ENCODE measurements around the gene KLF7.
A peak's percentile ranks its signal among the peaks of the same experiment; 100 is the strongest.

The KLF7 gene

GRCh38 chr2:207165121-207166038, at the start of gene KLF7:
TSS of gene KLF7 (minus strand) at chr2:207165948. CDS start at chr2:207165568, 380 bp downstream.
- no peak for DNase-seq

- DNase-seq: no peak
These were observed 49.6 kb upstream of the KLF7 start for GRCh38 chr2:207215308-207215707.

- no peak for DNase-seq
These were observed 48.7 kb upstream of the KLF7 start for GRCh38 chr2:207214446-207214845.

- no peak for DNase-seq
These were observed 40.3 kb upstream of the KLF7 start for GRCh38 chr2:207206011-207206410.

GRCh38 chr2:207205173-207205957, 39.6 kb upstream of the KLF7 start:
- no peak for DNase-seq

- no peak for DNase-seq
These were observed 37.3 kb upstream of the KLF7 start for GRCh38 chr2:207203056-207203455.

- no peak for DNase-seq
These were observed 36.9 kb upstream of the KLF7 start for GRCh38 chr2:207202645-207203044.

GRCh38 chr2:207201416-207201815, 35.7 kb upstream of the KLF7 start:
- DNase-seq: no peak

- no peak for DNase-seq
These were observed 34.4 kb upstream of the KLF7 start for GRCh38 chr2:207200136-207200535.

GRCh38 chr2:207194028-207194427, 28.3 kb upstream of the KLF7 start:
- DNase-seq: no peak

GRCh38 chr2:207188626-207189419, 23.1 kb upstream of the KLF7 start:
- no peak for DNase-seq

- DNase-seq: no peak
These were observed 19.6 kb upstream of the KLF7 start for GRCh38 chr2:207185372-207185771.

GRCh38 chr2:207184768-207185167, 19.0 kb upstream of the KLF7 start:
- no peak for DNase-seq

- no peak for DNase-seq
These were observed 18.6 kb upstream of the KLF7 start for GRCh38 chr2:207184348-207184747.

- peak; percentile 28 for DNase-seq
These were observed 17.8 kb upstream of the KLF7 start for GRCh38 chr2:207183506-207183905.

- DNase-seq: peak; percentile 44
These were observed 17.2 kb upstream of the KLF7 start for GRCh38 chr2:207182911-207183310.

GRCh38 chr2:207181526-207182274, 16.0 kb upstream of the KLF7 start:
- no peak for DNase-seq

GRCh38 chr2:207180741-207181140, 15.0 kb upstream of the KLF7 start:
- DNase-seq: no peak

- DNase-seq: no peak
These were observed 10.5 kb upstream of the KLF7 start for GRCh38 chr2:207176247-207176646.

GRCh38 chr2:207173641-207174040, 7.9 kb upstream of the KLF7 start:
- DNase-seq: no peak

GRCh38 chr2:207167099-207167923, 1.6 kb upstream of the KLF7 start:
- no peak for DNase-seq

Measured in NCI-H226 (cell line).